ENCODE data around the gene PNMT. TPM values are rescaled to one million over a fixed set of nuclear protein-coding genes. Genes with fewer than 3 reads are reported as not detected.

The PNMT gene
- total RNA-seq, 1 experiment from 2014 or later, result 1.1 TPM

- DNase-seq, result peak; percentile 66 to 71
- Histone ChIP-seq H3K4me2 (peak within 1 kb of the TSS; percentile 73), H4K20me1 (ENCODE audit: insufficient read depth) (peaks cover 6% of the 10 kb centered on the region; the same call in 1 of the 2 replicates), H3K9me2 (ENCODE audit: insufficient read depth) (no peaks in the 10 kb centered on the region), H3K4me3 (peak within 1 kb of the TSS; percentile 71), H3F3A (ENCODE audit: insufficient read depth, low read depth) (peaks cover 39% of the 10 kb centered on the region), H2AFZ (peak within 1 kb of the TSS; percentile 80), H3K9me3 (ENCODE audit: insufficient read depth, low read depth) (no peaks in the 10 kb centered on the region), H3K27ac (peak within 1 kb of the TSS; percentile 20), H3K27me3 (ENCODE audit: insufficient read depth, low read depth) (no peaks in the 10 kb centered on the region), H3K79me2 (ENCODE audit: low read depth) (peaks cover 52% of the 10 kb centered on the region), H3K36me3 (ENCODE audit: low read depth) (no peaks in the 10 kb centered on the region), H3K4me1 (replicated peaks; ENCODE audit: insufficient read depth) (peaks cover 45% of the 10 kb centered on the region)
- intact Hi-C loops (cut with micrococcal nuclease; ENCODE audit: unreplicated experiment), result no loop called here
- POLR2A ChIA-PET (ENCODE audit: unreplicated experiment), result interaction anchor here (0.5 to 1.0 kb wide), 6 partner anchors 8 to 1989 kb away, joined by 3 to 7 read pairs (median 4); partner anchors contain the start of genes MIEN1 and PGAP3
- no peak for TF ChIP-seq EZH2 (IDR thresholded peaks at IDR 0.05; ENCODE audit: low read depth)
- no peak for TF ChIP-seq CTCF (conservative IDR thresholded peaks at IDR 0.05)
- CTCF ChIA-PET, result interaction anchor here (0.6 to 1.2 kb wide), 4 partner anchors 46 to 78 kb away, joined by 3 to 9 read pairs (median 4); no protein-coding TSS in a partner anchor
- no TSS peak for BruUV-seq (replicated peaks)
Measured at GRCh38 chr17:39699818-39700147, 31.5 kb downstream of the PNMT start, which contains the start of gene ERBB2. Gene ERBB2, plus strand, starts transcription at chr17:39700064. Its CDS starts 175 bp downstream, at chr17:39700239.

GRCh38 chr17:39700148-39700987 lies 32.1 kb downstream of the PNMT start:
- peaks cover 39% of the 10 kb centered on the region for H3F3A ChIP-seq (ENCODE audit: insufficient read depth, low read depth)
- no TSS peak for BruUV-seq (replicated peaks)
- CTCF ChIA-PET, result interaction anchor here (0.5 to 1.2 kb wide), 4 partner anchors 21 to 79 kb away, joined by 3 to 5 read pairs (median 4); no protein-coding TSS in a partner anchor
- H3K79me2 ChIP-seq (ENCODE audit: low read depth), result peaks cover 58% of the 10 kb centered on the region
- H3K9me3 ChIP-seq (ENCODE audit: insufficient read depth, low read depth), result no peaks in the 10 kb centered on the region
- TF ChIP-seq EZH2 (IDR thresholded peaks at IDR 0.05; ENCODE audit: low read depth) (no peak), CTCF (conservative IDR thresholded peaks at IDR 0.05) (no peak)
- H3K36me3 ChIP-seq (ENCODE audit: low read depth), result no peaks in the 10 kb centered on the region
- peaks cover 6% of the 10 kb centered on the region; the same call in 1 of the 2 replicates for H4K20me1 ChIP-seq (ENCODE audit: insufficient read depth)
- no peaks in the 10 kb centered on the region for H3K9me2 ChIP-seq (ENCODE audit: insufficient read depth)
- H2AFZ ChIP-seq, result peak overlapping the region; percentile 80
- H3K4me3 ChIP-seq, result peak overlapping the region; percentile 71
- intact Hi-C loops (cut with micrococcal nuclease; ENCODE audit: unreplicated experiment), result no loop called here
- no peaks in the 10 kb centered on the region for H3K27me3 ChIP-seq (ENCODE audit: insufficient read depth, low read depth)
- POLR2A ChIA-PET (ENCODE audit: unreplicated experiment), result interaction anchor here (0.5 to 1.0 kb wide), 6 partner anchors 9 to 30 kb away, joined by 3 to 7 read pairs (median 4); partner anchors contain the start of gene MIEN1
- H3K4me2 ChIP-seq, result peak overlapping the region; percentile 73
- peak in 1 of 2 experiments; percentile 12 for DNase-seq
- H3K4me1 ChIP-seq (replicated peaks; ENCODE audit: insufficient read depth), result peaks cover 51% of the 10 kb centered on the region
- peak overlapping the region; percentile 20; the same call in 1 of the 2 replicates for H3K27ac ChIP-seq

- no peaks in the 10 kb centered on the region for H3K9me3 ChIP-seq (ENCODE audit: insufficient read depth, low read depth)
- intact Hi-C loops (cut with micrococcal nuclease; ENCODE audit: unreplicated experiment), result no loop called here
- peaks cover 6% of the 10 kb centered on the region; the same call in 1 of the 2 replicates for H4K20me1 ChIP-seq (ENCODE audit: insufficient read depth)
- TSS peak; percentile 36 for BruUV-seq (replicated peaks)
- H3K79me2 ChIP-seq (ENCODE audit: low read depth), result peaks cover 60% of the 10 kb centered on the region
- H3K36me3 ChIP-seq (ENCODE audit: low read depth), result no peaks in the 10 kb centered on the region
- TF ChIP-seq CTCF (conservative IDR thresholded peaks at IDR 0.05) (no peak), EZH2 (IDR thresholded peaks at IDR 0.05; ENCODE audit: low read depth) (no peak)
- H3K9me2 ChIP-seq (ENCODE audit: insufficient read depth), result no peaks in the 10 kb centered on the region
- peak overlapping the region; percentile 73 for H3K4me2 ChIP-seq
- POLR2A ChIA-PET (ENCODE audit: unreplicated experiment), result interaction anchor here (0.8 kb wide), 1 partner anchor 17 kb away, joined by 3 read pairs; no protein-coding TSS in a partner anchor
- peaks cover 42% of the 10 kb centered on the region for H3F3A ChIP-seq (ENCODE audit: insufficient read depth, low read depth)
- no peak overlapping the region for H3K27ac ChIP-seq
- DNase-seq, result peak in 1 of 2 experiments; percentile 12
- H2AFZ ChIP-seq, result no peak overlapping the region
- CTCF ChIA-PET, result interaction anchor here (0.5 to 1.2 kb wide), 4 partner anchors 20 to 80 kb away, joined by 3 to 7 read pairs (median 5); no protein-coding TSS in a partner anchor
- peaks cover 58% of the 10 kb centered on the region for H3K4me1 ChIP-seq (replicated peaks; ENCODE audit: insufficient read depth)
- no peaks in the 10 kb centered on the region for H3K27me3 ChIP-seq (ENCODE audit: insufficient read depth, low read depth)
- H3K4me3 ChIP-seq, result peak overlapping the region; percentile 71
Measured at GRCh38 chr17:39701012-39701783, 32.9 kb downstream of the PNMT start.
